HG03280 (cell line): ENCODE measurements around the gene PLXNA4.

Experiments used
- ATAC-seq: cut with Tn5 transposase; IDR thresholded peaks from one replicate; pipeline ENCODE4 v1.9.1; 2021; ENCODE audit warnings: mild to moderate bottlenecking, moderate library complexity; ENCODE audit not compliant: unreplicated experiment

The PLXNA4 gene

GRCh38 chr7:132220060-132220459 is 356.2 kb downstream of the PLXNA4 start:
- ATAC-seq = no peak

GRCh38 chr7:132218876-132219275 is 357.4 kb downstream of the PLXNA4 start:
- no peak for ATAC-seq

GRCh38 chr7:132216847-132217525 is 359.3 kb downstream of the PLXNA4 start:
- no peak for ATAC-seq

GRCh38 chr7:132214452-132214851 is 361.8 kb downstream of the PLXNA4 start:
- ATAC-seq = no peak

- no peak for ATAC-seq
Measured at GRCh38 chr7:132213583-132213982, 362.7 kb downstream of the PLXNA4 start.

- no peak for ATAC-seq
Measured at GRCh38 chr7:132211971-132212370, 364.3 kb downstream of the PLXNA4 start.

- ATAC-seq = no peak
Measured at GRCh38 chr7:132210821-132211220, 365.4 kb downstream of the PLXNA4 start.

GRCh38 chr7:132207782-132208181 is 368.5 kb downstream of the PLXNA4 start:
- no peak for ATAC-seq

- no peak for ATAC-seq
Measured at GRCh38 chr7:132207211-132207610, 369.1 kb downstream of the PLXNA4 start.

GRCh38 chr7:132206594-132206993 is 369.7 kb downstream of the PLXNA4 start:
- no peak for ATAC-seq

- no peak for ATAC-seq
Measured at GRCh38 chr7:132205509-132205908, 370.8 kb downstream of the PLXNA4 start.

GRCh38 chr7:132203021-132203420 is 373.2 kb downstream of the PLXNA4 start:
- no peak for ATAC-seq

- ATAC-seq = no peak
Measured at GRCh38 chr7:132202541-132202940, 373.7 kb downstream of the PLXNA4 start.

- ATAC-seq = no peak
Measured at GRCh38 chr7:132200141-132200540, 376.1 kb downstream of the PLXNA4 start.

- ATAC-seq = no peak
Measured at GRCh38 chr7:132199626-132200025, 376.6 kb downstream of the PLXNA4 start.

- no peak for ATAC-seq
Measured at GRCh38 chr7:132197772-132198171, 378.5 kb downstream of the PLXNA4 start.

- ATAC-seq = no peak
Measured at GRCh38 chr7:132193898-132194297, 382.4 kb downstream of the PLXNA4 start.

GRCh38 chr7:132192809-132193208 is 383.5 kb downstream of the PLXNA4 start:
- no peak for ATAC-seq

GRCh38 chr7:132191418-132191817 is 384.9 kb downstream of the PLXNA4 start:
- ATAC-seq = no peak

GRCh38 chr7:132190683-132191082 is 385.6 kb downstream of the PLXNA4 start:
- no peak for ATAC-seq

- ATAC-seq = no peak
Measured at GRCh38 chr7:132189881-132190280, 386.4 kb downstream of the PLXNA4 start.

- no peak for ATAC-seq
Measured at GRCh38 chr7:132187869-132188789, 388.1 kb downstream of the PLXNA4 start.
